ENCODE data around the gene MADCAM1. TPM values are rescaled to one million over a fixed set of nuclear protein-coding genes. Genes with fewer than 3 reads are reported as not detected.

MADCAM1 gene
- total and polyA plus RNA-seq, 10 of the 15 experiments (the other 5 are each of a cell fraction or from before 2014, with no cell fraction given) = 0.06 to 0.32 (median 0.31) TPM; not detected in 5

GRCh38 chr19:511101-511851 is 15.0 kb downstream of the MADCAM1 start (continued):
- no peak for TF ChIP-seq ZZZ3 (IDR thresholded peaks at IDR 0.05; ENCODE audit: control insufficient read depth, insufficient read length, low read depth)
- TF ChIP-seq SRF (IDR thresholded peaks at IDR 0.05; ENCODE audit: low read depth in 2 of 2, low read length in 2 of 2) = no peak
- no peak for TF ChIP-seq EP300 (IDR thresholded peaks at IDR 0.05; ENCODE audit: borderline replicate concordance in 1 of 2, control insufficient read depth in 1 of 2, low read depth in 2 of 2, low read length in 2 of 2)
- TF ChIP-seq ATF7 (IDR thresholded peaks at IDR 0.05; ENCODE audit: low read depth) = peak; percentile 50; the same call in 1 of the 2 replicates
- no peak for TF ChIP-seq MYC (IDR thresholded peaks at IDR 0.05; ENCODE audit: insufficient read depth, insufficient read length, insufficient replicate concordance, low read length, severe bottlenecking)
- TF ChIP-seq HDGF (IDR thresholded peaks at IDR 0.05) = no peak

- Histone ChIP-seq H3K27me3 (replicated peaks in 1 of 2; ENCODE audit: control insufficient read depth in 2 of 2, insufficient read depth in 2 of 2, low read length in 1 of 2) (no peaks in the 10 kb centered on the region), H2AFZ (ENCODE audit: control insufficient read depth, low read depth, low read length) (no peak overlapping the region), H3K9me3 (replicated peaks; ENCODE audit: control insufficient read depth, insufficient read depth, low read length) (no peaks in the 10 kb centered on the region), H3K4me3 (no peak overlapping the region), H3K79me2 (ENCODE audit: control insufficient read depth, insufficient read depth, low read length) (peaks cover 6% of the 10 kb centered on the region), H3K4me2 (ENCODE audit: control insufficient read depth, insufficient read depth) (no peak overlapping the region), H3K9ac (ENCODE audit: control insufficient read depth, insufficient read depth, low read length) (no peak overlapping the region), H3K4me1 (ENCODE audit: control insufficient read depth, insufficient read depth, low read length) (peaks cover 17% of the 10 kb centered on the region), H3K27ac (ENCODE audit: control insufficient read depth, insufficient read depth) (no peak overlapping the region), H4K20me1 (ENCODE audit: control insufficient read depth, insufficient read depth) (no peaks in the 10 kb centered on the region; the same call in 1 of the 2 replicates), H3K36me3 (ENCODE audit: control insufficient read depth in 2 of 2, insufficient read depth in 2 of 2, low read length in 1 of 2) (no peaks in the 10 kb centered on the region)
- 90% methylated on average over 46 of the region's 62 CpGs for WGBS (ENCODE audit: insufficient coverage, insufficient replicate concordance, low lambda C conversion rate, missing lambda C conversion rate)
- ChIA-PET CTCF (no interaction called here), RAD21 (ENCODE audit: unreplicated experiment) (no interaction called here), SMC1A (ENCODE audit: uncharacterized antibody, unreplicated experiment) (no interaction called here), POLR2A (interaction anchor here (0.6 kb wide), 1 partner anchor 214 kb away, joined by 3 read pairs; no protein-coding TSS in a partner anchor)
- BruUV-seq (replicated peaks) = no TSS peak
- no peak for FAIRE-seq
- no peak for ATAC-seq
- intact Hi-C loops (cut with micrococcal nuclease; ENCODE audit: unreplicated experiment) (no loop called here), in situ Hi-C loops (cut with MboI) (no loop called here)
- TF ChIP-seq CEBPB (IDR thresholded peaks at IDR 0.05; ENCODE audit: borderline replicate concordance in 1 of 2, low read depth in 2 of 2, low read length in 2 of 2) (no peak), ZBTB4 (CRISPR knock-in tag; IDR thresholded peaks at IDR 0.05) (no peak), ZBTB33 (IDR thresholded peaks at IDR 0.05) (peak; percentile 33)
- DNase-seq (ENCODE audit: low read depth, low spot score) = no peak
These were observed 16.5 kb downstream of the MADCAM1 start for GRCh38 chr19:512547-513365.
